PC-3 (cell line): ENCODE results near the gene MYO7A.

Source experiments
- CTCF ChIP-seq: fragments of 300-600 bp; sonication (generic); conservative IDR thresholded peaks from 2 replicates; pipeline ENCODE4 v1.5.1; 2017; ENCODE audit warnings: antibody characterized with exemption, low read depth, mild to moderate bottlenecking, low read length
- EZH2 ChIP-seq: fragments of 300-600 bp; sonication (generic); IDR thresholded peaks from one replicate; pipeline ENCODE4 v1.6.1; 2017; ENCODE audit warnings: antibody characterized with exemption, mild to moderate bottlenecking, low read length; ENCODE audit not compliant: unreplicated experiment

DNA sequence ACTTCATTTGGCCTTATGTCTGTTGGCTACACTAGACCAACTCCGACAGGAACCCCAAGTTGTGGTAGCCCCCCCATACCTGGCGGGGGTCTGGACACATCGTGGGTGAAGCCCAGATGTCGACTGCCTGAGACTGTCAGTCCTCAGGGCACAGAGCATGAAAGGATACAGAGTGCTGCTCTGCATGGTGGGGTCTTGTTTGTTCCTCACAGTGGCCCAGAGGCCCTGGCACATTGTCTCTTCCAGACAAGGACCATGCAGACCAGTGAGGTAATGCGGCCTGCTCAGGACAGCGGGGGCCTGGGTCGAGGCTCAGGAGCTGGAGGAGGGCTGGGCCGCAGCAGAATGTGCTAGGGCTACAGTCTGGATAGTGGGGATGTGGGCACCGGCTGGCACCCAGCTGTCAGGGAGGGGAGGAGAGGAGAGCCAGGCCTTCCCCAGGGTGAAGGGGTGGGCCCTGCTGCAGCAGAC lies 46.6 kb upstream of the MYO7A start:
- no peak for TF ChIP-seq CTCF
- TF ChIP-seq EZH2: no peak
